GM18517 (cell line): ENCODE results near the gene ELF5.

Experiments
- ATAC-seq: cut with Tn5 transposase; IDR thresholded peaks from one replicate; pipeline ENCODE4 v1.9.1; 2021; ENCODE audit warnings: mild to moderate bottlenecking, moderate library complexity; ENCODE audit not compliant: unreplicated experiment

Gene ELF5

DNA sequence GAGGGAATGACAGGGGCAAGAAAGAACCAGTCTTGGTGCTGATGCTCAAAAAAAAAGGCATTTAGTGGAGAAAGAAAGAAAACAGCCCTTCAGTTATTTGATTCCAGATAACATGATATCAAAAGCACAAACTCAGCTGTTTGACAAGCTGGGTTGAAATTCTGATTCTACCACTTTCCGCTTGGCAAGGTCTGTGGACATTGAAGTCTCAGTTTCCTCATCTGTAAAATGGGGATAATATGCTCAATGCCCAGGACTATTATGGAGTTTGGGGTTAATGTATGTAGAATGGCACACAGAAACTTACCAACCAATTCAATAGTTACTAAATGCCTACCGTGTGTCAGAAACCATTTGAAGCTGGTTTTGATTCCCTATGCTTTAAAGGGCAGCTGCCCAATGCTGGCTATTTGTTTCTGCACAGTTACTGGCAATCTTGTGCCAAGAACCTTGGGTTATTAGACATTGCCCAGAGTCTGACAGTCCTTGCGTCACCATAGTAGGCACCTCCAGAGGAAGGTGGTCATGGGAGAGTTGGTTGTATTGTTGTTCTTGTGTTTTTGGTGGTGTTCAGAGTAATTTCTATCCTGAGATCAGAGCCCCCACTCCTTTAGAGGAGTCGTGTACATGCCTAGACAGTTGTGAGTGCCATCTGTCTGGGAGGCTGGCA lies 19.5 kb downstream of the ELF5 start:
- ATAC-seq, result no peak

DNA sequence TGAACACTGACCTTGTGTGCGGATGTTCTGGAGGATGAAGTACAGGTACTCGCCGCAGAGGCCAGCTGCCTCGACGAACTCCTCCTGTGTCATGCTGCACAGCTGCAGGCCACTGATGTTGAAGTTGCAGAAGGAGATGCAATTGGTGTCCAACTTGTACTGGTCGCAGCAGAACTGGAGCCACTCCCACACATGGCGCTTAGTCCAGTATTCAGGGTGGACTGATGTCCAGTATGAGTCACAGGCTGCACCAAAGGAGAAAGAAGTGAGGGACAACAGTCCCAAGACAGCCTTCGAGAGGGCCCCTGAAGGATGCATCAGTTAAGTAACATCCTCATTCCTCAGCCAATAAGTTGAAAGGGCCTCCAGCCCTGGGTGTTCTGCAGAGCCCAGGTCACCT lies 20.1 kb downstream of the ELF5 start:
- no peak for ATAC-seq

DNA sequence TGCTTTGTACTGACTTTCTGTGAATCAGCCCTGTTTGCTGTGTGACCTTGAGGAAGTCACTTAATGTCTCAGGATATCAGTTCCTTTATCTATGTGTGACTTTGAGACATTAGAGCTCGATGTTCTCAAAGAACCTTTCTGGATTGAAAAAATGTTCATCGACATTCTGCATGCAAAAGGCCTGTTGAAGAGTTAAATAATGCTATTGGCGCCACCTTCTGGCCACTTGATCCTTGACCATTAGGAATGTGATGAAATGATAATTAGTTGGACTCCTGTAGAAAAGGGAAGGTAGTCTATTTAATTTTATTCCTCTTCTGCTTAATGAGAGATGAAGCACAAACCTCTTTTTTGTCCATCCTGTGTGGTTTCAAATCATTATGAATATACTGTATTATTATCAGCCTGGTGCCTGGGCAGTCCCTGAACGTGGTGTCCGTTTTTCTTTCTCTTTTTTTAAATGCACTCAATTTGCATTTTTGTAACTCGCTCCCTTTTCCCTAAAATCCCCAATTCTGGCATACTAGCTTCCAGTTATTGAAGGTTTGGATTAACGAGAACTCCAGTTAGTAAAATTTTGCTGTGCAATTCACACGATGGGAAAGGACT lies 20.7 kb downstream of the ELF5 start:
- ATAC-seq, result no peak

DNA sequence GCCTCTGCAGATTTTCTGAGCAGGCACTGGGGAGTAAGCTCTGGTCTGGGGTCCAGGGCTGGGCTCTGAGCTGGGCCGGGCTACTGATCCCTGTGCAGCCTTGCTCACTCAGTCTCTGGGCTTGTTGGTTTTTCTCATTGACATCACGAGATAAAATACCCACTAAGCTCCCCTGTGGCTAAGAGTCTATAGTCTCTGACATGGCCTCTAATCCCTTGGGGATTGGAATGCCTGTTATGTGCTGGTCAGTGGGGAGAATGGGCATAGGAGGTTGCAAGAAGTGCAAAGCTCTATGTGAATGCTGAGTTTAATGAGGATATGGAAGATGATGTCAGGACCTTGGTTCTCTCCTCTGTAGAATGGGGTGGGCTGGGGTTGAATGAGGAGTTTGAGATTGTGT lies 23.3 kb downstream of the ELF5 start:
- no peak for ATAC-seq

DNA sequence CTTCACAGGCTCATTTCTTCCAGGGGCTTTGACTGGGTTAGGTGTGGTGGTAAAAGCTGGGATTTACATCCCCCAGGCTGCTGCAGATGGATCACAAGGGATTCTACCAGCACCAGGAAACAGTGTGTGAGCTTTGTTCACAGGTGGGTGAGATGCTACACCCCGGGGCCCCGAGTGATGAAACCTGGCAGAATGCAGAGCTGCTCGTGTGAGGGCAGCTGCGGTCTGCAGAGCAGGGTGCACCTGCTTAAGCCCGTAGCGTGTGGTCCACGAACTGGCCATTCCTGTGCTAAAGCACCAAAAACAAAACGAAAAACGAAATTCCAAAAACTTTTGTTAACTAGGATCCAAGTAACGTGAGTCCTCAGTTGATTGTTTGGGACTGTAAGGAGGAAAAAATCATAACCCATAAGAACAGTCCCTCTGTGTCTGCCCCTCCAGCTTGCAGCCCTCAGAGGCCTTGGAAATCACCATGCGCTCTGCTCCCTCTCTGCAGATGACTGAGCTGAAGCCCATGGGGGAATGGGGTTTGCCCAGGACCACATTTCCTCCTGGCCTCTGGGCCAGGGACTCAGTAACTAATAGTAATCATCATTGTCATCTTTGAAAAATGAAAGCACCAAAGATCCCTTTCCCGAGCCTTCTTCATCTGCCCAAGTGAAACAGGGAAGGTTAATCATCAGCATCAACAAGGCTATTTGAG lies 24.6 kb downstream of the ELF5 start:
- ATAC-seq, result no peak

DNA sequence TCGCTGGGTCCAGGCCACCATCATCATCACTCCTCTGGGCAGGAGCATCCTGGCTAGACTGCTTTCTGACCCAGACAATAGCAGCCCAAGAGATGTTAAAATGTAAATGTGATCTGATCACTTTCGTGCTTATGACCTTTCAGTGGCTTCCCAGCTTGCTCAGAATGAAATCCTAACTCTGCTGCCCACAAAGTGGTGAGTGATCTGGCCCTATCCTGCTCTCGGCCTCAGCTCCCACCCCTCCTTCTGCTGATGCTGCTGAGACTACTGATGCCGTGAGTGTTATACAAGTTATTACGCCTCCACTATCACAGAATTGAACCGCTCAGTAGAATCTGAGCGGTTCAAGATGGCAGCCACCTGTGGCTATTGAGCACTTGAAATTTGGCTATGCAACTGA lies 26.2 kb downstream of the ELF5 start:
- ATAC-seq, result no peak

DNA sequence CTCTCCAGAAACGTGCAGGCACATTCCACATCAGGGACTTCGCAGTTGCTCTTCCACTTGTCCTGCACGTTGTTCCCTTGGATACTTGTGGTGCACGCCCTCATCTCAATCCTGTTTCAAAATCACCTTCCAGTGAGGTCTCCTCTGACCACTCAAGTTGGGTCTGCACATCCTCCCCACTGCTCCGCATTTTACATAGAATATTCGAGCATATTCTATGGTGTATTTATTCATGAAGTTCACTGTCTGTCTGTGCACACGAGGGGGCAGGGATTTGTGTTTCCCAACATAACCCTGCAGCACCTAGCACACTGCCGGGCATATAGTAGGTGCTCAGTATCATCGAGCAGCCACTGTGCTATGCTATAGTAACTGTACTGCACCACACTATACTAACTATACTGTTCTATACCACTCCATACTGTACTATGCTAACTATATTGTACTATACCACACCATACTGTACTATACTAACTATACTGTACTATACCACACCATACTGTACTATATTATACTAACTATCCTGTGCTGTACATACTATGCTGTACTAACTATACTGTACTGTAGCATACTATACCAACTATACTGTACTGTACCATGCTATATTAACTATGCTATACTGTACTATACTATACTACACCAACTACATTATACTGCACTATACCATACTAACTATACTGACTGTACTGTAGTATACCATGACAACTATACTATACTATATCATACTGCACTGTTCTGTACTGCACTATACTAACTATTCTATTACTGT lies 30.3 kb downstream of the ELF5 start:
- no peak for ATAC-seq

DNA sequence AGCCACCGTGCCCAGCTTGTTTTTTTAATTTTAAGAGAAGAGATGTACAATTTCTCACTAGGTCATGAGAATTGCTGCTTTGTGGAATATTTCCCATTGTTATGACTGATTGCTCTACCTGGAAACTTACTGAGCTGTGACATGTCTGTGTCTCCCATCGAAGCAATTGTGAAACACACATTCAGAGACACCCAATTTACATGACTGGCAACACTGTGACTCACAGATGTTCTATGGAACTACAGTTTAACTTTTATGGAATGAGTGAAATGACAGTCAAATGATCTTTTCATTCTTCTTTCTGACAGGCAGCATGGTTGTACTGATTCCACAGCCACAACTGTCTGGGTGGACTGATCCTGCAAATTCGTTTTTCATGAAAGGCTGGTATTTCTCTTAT lies 32.3 kb downstream of the ELF5 start:
- ATAC-seq, result no peak

DNA sequence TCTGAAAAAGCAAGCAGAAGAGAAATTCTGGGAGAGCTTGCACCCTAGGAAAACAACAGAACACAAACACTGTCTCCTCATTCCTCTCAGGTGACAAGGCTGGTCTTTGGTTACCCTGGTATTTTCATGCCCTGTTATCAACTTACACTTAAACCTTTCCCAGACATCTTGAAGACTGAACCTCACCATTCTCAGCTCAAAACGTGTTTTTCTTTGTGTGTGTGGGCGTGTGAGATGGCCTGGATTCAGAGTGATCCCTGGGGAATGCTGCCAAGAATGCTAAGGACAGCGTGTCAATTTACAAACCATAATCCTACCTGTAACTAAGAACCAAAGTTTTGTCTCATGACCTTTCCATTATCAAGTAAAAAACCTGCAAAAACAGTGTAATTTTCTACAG lies 33.3 kb downstream of the ELF5 start:
- ATAC-seq, result no peak

DNA sequence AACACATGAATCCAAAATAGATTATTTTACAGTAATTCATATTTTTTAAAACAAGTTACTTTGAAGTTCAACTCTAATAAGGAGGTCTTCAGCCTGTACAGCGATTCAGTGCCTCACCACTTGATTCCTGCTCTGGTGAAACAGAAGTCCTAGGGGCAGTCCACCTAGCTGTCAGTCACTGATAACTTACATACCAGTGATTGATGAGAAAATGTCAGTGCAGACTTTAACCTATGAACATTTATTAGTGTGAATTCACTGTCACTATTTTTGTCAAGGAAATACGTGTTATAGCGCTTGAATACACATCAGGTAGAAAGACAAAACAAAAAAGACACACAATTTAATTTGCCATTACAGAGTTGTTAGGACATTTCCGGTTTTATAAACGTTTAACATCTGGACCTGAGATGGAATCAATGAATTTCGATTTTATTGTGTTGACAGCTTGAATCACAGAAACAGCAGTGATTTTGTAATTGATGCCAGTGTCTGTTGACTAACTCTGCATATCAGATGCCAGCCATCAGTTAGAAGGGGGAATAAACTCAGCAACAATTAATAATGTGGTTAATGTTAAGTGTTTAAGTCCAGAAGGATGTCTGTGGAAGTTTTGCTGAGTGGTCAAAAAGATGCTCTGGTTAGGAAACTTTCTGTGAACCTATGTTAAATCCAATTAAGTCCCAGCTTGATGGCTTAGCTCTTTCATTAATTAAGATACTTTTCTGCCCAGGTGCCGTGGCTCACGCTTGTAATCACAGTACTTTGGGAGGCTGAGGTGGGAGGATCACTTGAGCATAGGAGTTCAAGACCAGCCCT lies 34.5 kb downstream of the ELF5 start:
- no peak for ATAC-seq

DNA sequence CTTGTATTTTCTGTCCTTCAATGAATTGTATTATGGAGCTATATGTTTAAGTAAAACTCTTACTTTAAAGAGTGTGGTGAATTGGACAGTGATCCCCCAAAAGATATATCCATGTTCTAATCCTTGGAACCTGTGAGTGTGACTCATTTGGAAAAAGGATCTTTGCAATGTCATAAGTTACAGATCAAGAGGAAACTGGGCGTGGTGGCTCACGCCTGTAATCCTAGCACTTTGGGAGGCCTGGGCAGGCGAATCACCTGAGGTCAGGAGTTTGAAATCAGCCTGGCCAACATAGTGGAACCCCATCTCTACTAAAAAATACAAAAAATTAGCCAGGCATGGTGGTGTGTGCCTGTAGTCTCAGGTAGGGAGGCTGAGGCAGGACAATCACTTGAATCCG lies 36.7 kb downstream of the ELF5 start:
- ATAC-seq, result no peak

DNA sequence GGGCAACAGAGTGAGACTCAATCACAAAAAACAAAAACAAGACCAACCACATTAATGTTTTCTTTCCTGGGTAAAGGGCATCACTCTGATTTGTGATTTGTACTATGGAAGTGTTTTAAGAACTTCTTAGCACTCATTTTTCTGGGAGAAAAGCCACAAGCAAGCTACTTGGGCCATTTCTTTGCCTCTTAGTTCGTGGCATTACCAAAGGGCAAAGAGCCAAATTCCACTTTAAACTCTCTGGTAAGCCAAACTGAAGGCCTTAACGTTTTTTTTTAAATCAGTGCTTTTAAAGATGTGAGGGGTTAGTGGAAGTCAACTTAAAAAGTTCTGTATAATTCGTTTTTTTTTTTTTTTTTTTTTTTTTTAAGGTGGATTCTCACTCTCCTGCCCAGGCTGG lies 37.9 kb downstream of the ELF5 start:
- no peak for ATAC-seq

DNA sequence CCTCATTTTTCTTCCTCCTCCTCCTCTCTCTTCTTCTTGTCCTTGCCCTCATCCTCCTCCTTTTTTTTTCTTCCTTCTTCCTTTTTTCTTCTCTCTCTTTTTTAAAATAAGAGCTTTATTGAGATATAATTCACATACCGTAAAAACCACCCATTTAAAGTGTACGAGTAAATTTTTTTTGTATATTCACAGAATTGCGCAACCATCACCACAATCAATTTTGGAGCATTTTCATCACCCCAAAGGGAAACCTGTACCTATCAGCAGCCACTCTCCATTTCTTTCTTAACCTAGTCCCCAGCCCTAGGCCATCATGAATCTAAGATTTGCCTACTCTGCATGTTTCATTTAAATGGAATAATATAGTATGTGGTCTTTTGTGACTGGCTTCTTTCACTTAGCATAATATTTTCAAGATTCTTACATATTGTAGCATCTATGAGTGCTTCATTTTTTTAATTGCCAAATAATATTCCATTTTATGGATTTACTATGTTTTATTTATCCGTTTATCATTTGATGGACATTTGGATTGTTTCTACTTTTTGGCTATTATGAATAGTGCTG lies 39.9 kb downstream of the ELF5 start:
- no peak for ATAC-seq

DNA sequence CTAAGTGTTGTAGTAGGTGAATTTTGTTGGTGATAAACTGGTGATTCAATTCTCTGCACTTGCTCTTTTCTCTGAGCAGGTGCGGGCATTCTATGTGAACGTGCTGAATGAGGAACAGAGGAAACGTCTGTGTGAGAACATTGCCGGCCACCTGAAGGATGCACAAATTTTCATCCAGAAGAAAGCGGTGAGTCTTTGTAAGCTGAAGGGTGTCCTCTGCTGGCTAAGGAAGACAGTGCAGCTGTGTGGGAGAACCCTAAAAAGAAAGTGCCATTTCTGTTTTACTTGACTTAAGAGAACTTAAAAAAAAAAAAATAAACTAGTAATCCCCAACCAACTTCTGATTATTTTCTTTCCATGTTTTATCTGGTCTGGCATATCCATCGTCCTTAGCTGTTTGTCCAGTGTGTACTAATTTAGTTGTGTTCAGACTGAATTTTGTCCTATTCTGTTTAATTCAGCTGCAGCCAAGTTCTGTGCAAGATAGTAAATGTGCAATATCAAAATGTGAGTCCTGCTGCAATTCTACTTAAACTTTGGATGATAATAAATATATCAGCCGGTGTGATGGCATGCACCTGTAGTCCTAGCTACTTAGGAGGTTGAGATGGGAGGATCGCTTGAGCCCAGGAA lies 45.3 kb downstream of the ELF5 start:
- no peak for ATAC-seq

DNA sequence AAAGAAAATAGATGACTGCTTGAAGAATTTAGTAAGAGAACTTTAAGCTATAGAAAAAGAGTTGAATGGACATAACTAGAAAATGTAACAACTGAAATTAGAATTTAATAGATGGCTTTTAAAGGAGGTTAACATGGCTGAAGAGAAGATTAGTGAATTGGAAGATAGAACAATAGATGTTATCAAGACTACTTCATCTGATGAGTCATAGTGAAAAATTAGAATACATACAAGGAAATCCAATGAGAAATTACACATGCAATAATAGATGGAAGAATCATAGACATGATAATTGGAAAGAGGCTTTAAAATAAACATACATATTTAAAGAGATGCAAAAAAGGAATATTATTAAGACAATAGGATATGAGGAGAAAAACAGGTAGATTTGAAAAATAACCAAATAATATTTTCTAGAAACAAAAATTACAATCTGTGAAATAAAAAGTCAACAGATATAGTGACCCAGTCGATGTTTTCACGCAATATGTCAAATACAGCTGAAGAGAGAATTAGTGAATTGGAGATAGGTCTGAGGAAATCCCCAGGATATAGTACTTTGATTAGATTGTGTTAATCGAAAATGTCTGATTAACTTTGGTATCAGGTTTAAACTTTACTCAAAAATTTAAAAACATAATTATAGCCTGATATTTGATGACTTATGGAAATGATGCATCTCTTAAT lies 46.6 kb downstream of the ELF5 start:
- ATAC-seq, result no peak

DNA sequence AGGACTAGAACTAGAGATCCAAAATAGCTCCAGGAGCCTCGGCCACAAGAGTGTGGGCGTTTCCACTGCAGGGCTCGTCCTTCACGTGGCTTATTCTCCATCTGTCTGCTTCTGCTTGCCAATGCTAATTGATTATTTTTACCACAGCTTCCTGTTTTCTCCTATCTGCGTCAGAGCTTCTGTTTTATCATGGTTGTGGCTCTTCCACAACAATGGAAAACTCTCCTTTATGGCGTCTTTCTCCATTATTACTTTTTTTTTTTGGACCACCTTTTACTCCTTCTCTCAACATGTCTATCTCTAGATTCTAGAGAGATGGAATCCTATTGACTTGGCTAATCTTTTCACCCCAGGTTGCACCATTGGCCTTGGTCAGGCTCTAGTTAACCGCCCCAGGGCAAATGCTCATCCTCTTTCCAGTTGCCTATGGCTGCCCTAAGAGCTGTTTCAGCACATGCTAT lies 49.0 kb downstream of the ELF5 start:
- no peak for ATAC-seq

DNA sequence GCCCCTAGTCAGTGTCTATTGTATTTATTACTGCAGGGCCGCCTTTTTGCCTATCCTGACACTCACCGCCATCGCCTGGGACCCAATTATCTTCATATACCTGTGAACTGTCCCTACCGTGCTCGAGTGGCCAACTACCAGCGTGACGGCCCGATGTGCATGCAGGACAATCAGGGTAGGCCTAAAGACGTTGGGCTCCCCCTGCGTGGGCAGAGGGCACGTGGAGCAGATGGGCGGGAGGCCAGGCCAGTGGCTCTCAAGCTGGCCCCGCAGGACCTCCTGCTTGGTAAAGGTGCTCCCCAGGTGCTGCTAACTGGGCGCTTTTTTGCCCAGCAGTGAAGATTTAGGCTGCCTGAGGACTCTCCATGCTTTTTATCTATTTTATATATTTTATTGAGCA lies 52.4 kb downstream of the ELF5 start:
- no peak for ATAC-seq

DNA sequence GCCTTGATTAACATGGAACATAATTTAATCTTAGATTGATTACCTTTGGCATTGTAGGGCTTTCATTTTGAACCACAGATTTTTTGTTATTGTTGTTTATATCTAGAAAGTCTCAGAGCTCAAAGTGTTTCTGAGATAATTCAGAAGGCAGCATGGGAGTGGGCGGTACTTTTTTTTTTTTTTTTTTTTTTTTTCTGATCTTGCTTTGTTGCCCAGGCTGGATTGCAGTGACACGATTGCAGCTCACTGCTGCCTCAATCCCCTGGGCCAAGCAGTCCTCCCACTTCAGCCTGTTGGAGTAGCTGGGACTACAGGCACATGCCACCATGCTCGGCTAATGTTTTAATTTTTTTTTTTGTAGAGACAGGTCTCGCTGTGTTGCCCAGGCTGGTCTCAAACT lies 53.3 kb downstream of the ELF5 start:
- no peak for ATAC-seq

DNA sequence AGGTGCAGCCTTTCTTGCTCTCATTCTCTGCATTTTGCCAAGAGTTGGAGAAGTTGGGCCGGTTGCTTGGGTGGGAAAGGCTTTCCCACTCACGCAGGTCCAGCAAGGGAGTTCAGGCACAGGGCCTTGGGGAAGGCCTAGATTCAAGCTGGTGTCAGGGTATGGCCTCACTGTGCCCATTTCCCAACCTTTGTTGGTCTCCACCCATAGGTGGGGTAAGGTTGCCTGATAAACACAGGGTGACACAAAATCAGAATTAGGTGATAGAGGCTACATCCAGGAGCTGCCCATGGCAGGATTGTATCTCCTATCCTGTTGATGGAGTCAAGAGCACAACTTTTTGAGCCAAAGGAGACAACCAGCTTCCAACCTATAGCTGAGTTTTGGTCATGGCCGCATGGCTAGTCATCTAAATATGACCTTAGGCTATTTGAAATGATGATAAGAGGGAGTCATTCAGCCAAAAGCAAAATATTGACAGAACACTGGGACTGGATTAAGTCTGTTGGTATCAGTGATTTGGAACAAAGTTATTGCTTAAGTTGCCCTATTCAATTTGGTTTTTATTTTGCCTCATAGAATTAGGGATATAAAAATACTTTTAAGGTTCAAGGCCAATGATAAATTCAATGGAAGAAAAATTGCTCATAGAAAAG lies 54.0 kb downstream of the ELF5 start:
- no peak for ATAC-seq
